CD4-positive, alpha-beta T cell treated with Interleukin-2 at 100 ng/mL for 4 hours (primary cell): ENCODE measurements around the gene KNTC1.

Experiments
- DNase-seq: peaks from one replicate; pipeline ENCODE4 v3.0.0-alpha.2; 2020; ENCODE audit warnings: low spot score

The KNTC1 gene

DNA sequence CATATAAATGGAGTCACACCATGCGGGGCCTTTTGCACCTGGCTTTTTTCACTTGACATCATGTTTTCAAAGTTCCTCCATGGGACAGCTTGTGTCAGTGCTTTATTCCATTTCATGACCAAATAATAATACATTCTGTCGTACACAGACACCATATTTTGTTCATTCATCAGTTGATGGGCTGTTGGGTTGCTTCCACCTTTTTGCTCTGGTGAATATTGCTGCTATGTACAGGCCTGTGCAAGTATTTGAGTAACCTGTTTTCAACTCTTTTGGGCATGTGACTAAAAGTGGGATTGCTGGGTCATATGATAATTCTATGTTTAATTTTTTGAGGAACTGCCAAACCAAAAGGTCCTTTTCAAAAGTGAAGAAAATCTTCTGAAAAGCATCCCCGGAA is 129.2 kb downstream of the KNTC1 start:
- DNase-seq: no peak

DNA sequence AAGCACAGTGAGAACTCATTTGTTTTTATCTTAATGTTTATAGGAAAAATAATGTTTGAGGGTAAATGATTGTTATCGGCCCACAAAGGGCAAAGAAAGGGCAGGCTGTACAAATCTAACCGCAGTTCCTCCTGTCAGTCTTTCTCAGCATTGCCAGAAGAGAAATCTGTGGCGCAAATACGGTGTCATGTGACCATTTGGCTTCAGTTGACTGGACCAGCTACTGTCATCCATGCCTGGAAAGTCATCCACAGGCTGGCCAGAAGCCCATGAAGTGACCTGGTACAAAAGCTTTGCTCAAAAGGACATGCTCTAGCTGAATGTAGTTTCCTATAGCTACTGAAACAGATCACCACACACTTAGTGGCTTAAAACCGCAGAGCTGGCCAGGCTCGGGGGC is 132.5 kb downstream of the KNTC1 start:
- no peak for DNase-seq

DNA sequence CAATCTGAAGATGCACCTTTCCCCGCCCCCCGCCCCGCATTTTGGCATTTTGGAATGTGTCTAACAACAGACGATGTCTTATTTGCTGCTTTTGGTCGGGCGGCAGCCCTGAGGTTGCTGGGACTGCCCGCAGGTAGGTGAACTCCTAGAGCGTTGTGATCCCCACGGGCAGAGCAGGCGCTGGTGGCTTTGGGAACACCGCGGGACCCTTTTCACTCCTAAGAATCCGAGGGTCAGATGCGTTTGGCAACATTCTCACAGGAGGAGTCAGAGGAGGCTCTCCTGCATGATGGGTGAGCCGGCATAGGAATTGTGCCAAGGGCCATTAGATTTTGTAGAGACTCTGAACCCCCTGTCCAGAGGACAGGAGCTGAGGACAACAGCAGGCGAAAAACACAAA is 134.2 kb downstream of the KNTC1 start:
- no peak for DNase-seq

DNA sequence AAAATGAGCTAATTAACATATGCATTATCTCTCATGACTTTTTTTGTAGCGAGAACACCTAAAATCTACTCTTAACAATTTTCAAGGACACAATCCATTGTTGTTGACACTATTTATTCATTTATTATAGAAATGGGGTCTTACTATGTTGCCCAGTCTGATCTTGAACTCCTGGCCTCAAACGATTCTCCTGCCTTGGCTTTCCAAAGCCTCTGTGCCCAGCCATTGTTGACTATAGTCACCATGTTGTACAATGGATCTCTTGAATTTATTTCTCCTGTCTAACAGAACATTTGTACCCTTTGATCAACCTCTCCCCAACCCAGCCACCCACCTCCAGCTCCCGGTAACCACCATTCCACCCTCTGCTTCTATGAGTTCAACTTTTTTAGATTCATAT is 134.9 kb downstream of the KNTC1 start:
- no peak for DNase-seq

DNA sequence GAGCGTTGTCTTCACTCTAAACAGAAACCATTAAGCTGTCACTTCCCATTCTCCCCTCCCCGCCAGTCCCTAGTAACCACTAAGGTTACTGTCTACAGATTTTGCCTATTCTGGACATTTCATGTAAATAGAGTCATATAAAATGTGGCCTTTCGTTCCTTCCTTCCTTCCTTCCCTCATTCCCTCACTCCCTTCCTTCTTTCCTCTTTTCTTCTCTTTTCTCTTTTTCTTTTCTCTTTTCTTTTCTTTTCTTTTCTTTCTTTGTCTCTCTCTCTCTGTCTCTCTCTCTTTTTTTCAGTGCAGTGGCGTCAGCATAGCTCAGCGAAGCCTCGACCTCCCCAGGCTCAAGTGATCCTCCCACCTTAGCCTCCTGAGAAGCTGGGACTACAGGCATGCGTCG is 138.3 kb downstream of the KNTC1 start:
- DNase-seq: no peak

GRCh38 chr12:122665759-122666158 is 138.7 kb downstream of the KNTC1 start:
- DNase-seq: no peak

DNA sequence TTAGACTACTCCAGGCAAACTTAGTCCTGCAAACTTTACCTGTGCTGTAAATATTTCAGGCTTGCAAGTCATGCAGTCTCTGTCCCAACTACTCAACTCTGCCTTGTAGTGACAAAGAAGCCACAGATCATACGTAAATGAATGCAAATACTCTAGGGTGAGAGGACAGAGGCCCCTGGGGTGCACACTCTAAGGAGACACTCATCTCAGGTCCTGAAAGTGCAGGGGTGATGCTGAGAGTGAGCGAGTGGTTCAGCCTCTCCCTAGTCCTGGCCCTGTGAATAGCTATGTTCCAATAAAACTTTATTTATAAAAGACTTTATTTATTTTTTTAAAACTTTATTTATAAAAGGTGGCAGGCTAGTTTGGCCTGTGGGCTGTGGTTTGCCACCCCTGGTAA is 141.2 kb downstream of the KNTC1 start:
- DNase-seq: no peak

DNA sequence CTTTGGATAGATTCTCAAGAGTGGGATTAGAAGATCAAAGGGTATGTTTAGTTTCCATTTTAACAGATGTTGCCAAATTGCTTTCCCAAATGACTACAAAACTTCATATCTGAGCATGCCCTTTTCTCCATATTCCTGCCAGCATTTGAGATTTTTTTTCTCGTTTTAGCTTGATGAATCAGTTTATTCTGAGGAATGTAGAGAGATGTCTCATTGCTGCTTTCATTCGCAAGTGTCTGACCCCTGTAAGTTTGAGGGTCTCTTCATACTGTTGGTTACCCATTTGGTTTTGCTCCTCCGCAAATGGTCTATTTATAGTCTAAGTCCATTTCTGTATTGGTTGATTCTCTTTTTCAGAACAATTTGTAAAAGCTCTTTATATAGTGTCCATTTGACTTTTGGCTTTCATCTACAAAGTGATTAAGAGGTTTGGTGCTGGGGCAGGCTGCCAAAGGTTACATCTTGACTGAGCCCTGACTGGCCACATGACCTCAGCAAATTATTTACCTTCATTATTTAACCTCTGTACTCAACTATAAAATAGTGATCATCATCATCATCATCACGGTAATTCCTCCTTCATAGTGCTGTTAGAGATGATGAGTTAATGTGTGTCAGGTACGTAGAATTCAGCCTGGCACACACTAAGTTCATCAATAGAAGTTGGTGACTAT is 142.5 kb downstream of the KNTC1 start:
- DNase-seq: no peak

DNA sequence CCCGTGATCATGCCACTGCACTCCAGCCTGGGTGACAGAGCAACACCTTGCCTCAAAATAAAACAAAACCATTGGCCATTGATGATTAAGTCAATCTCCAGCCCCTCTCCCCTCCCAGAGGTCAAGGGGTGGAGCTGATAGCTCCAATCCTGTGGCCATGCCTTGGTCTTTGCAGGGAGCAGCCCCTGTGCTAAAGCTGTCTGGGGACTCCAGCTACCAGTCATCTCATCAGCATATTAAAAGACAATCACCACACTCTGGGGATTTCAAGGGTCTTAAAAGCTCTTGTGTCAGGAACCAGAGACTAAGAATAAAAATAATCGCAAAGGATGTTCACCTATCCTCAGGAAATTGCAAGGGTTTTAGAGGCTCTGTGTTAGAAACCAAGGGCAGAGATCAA is 145.5 kb downstream of the KNTC1 start:
- DNase-seq: no peak
